IgD-negative memory B cell (primary cell): ENCODE measurements around the gene HIPK2. TPM values are rescaled to one million over a fixed set of nuclear protein-coding genes. Genes with fewer than 3 reads are reported as not detected.

Experiments
- H3K27ac Mint-ChIP-seq, 3 donors: one replicate each; pipeline ENCODE4 v1.8.0; 2020 to 2022; ENCODE audit warnings: mild to moderate bottlenecking in 3 of 3, mixed read lengths in 3 of 3, moderate library complexity in 1 of 3
- H3K27me3 Mint-ChIP-seq: one replicate; pipeline ENCODE4 v1.8.0; 2021; ENCODE audit warnings: mixed read lengths
- H3K36me3 Mint-ChIP-seq: one replicate; pipeline ENCODE4 v1.8.0; 2020; ENCODE audit warnings: mild to moderate bottlenecking, mixed read lengths
- H3K4me1 Mint-ChIP-seq, 3 donors: one replicate each; pipeline ENCODE4 v1.8.0; 2020 to 2022; ENCODE audit warnings: mixed read lengths in 3 of 3, mild to moderate bottlenecking in 1 of 3
- H3K4me3 Mint-ChIP-seq, 4 donors: one replicate each; pipeline ENCODE4 v1.8.0; 2020 to 2022; ENCODE audit warnings: mild to moderate bottlenecking in 4 of 4, mixed read lengths in 4 of 4, moderate library complexity in 3 of 4
- H3K9me3 Mint-ChIP-seq, 3 donors: one replicate each; pipeline ENCODE4 v1.8.0; 2020 to 2021; ENCODE audit warnings: mixed read lengths in 3 of 3, mild to moderate bottlenecking in 1 of 3
- polyA plus RNA-seq: library from polyadenylated mRNA; unstranded; fragments of 300-500 nt; fragmentation: Illumina TruSeq; gene quantifications from one replicate; pipeline ENCODE4 v1.2.3, GENCODE V29; 2021

The HIPK2 gene
- polyA plus RNA-seq, 1 donor from 2014 or later, result 5.5 TPM

GRCh38 chr7:139804571-139804970 is 26.8 kb upstream of the HIPK2 start:
- no peak overlapping the region for H3K27ac Mint-ChIP-seq
- no peaks in the 10 kb centered on the region for H3K27me3 Mint-ChIP-seq
- H3K4me1 Mint-ChIP-seq, result peaks cover 1 to 7% (median 7%) of the 10 kb centered on the region in 3 donors
- H3K4me3 Mint-ChIP-seq, result no peak overlapping the region
- peaks cover 6 to 11% (median 8%) of the 10 kb centered on the region in 3 donors for H3K9me3 Mint-ChIP-seq
- H3K36me3 Mint-ChIP-seq, result peaks cover 4% of the 10 kb centered on the region

GRCh38 chr7:139799586-139799985 is 21.8 kb upstream of the HIPK2 start:
- H3K9me3 Mint-ChIP-seq, result peaks cover 6 to 14% (median 10%) of the 10 kb centered on the region in 3 donors
- H3K4me1 Mint-ChIP-seq, result peaks cover 7 to 18% (median 13%) of the 10 kb centered on the region in 3 donors
- peaks cover 3% of the 10 kb centered on the region for H3K36me3 Mint-ChIP-seq
- H3K27me3 Mint-ChIP-seq, result no peaks in the 10 kb centered on the region
- no peak overlapping the region for H3K4me3 Mint-ChIP-seq
- H3K27ac Mint-ChIP-seq, result no peak overlapping the region

- Mint-ChIP-seq H3K27ac (no peak overlapping the region), H3K4me3 (peak overlapping the region in 1 of 4 donors; percentile 47), H3K9me3 (peaks cover 6 to 11% (median 10%) of the 10 kb centered on the region in 3 donors), H3K36me3 (peaks cover 3% of the 10 kb centered on the region), H3K4me1 (peaks cover 7 to 18% (median 13%) of the 10 kb centered on the region in 3 donors), H3K27me3 (no peaks in the 10 kb centered on the region)
Observed at GRCh38 chr7:139798892-139799291, 21.1 kb upstream of the HIPK2 start.

GRCh38 chr7:139798221-139798620 is 20.4 kb upstream of the HIPK2 start:
- Mint-ChIP-seq H3K9me3 (peaks cover 6 to 11% (median 10%) of the 10 kb centered on the region in 3 donors), H3K4me1 (peaks cover 7 to 18% (median 13%) of the 10 kb centered on the region in 3 donors), H3K27me3 (no peaks in the 10 kb centered on the region), H3K27ac (no peak overlapping the region), H3K4me3 (peak overlapping the region in 2 of 4 donors; percentile 17 to 47), H3K36me3 (peaks cover 8% of the 10 kb centered on the region)

GRCh38 chr7:139797607-139798006 is 19.8 kb upstream of the HIPK2 start:
- H3K36me3 Mint-ChIP-seq, result peaks cover 8% of the 10 kb centered on the region
- H3K27me3 Mint-ChIP-seq, result no peaks in the 10 kb centered on the region
- no peak overlapping the region for H3K27ac Mint-ChIP-seq
- peaks cover 1 to 6% (median 3%) of the 10 kb centered on the region in 3 donors for H3K9me3 Mint-ChIP-seq
- peaks cover 7 to 18% (median 13%) of the 10 kb centered on the region in 3 donors for H3K4me1 Mint-ChIP-seq
- H3K4me3 Mint-ChIP-seq, result no peak overlapping the region

- peaks cover 6% of the 10 kb centered on the region for H3K36me3 Mint-ChIP-seq
- H3K27ac Mint-ChIP-seq, result peak overlapping the region in 1 of 3 donors; percentile 9
- H3K4me1 Mint-ChIP-seq, result no peaks in the 10 kb centered on the region
- H3K4me3 Mint-ChIP-seq, result no peak overlapping the region
- peaks cover 0 to 3% (median 2%) of the 10 kb centered on the region in 3 donors for H3K9me3 Mint-ChIP-seq
- H3K27me3 Mint-ChIP-seq, result peaks cover 3% of the 10 kb centered on the region
Observed at GRCh38 chr7:139791316-139791715, 13.5 kb upstream of the HIPK2 start.

- H3K4me1 Mint-ChIP-seq, result peaks cover 0 to 2% (median 0%) of the 10 kb centered on the region in 3 donors
- H3K4me3 Mint-ChIP-seq, result no peak overlapping the region
- no peak overlapping the region for H3K27ac Mint-ChIP-seq
- H3K27me3 Mint-ChIP-seq, result peaks cover 3% of the 10 kb centered on the region
- no peaks in the 10 kb centered on the region for H3K36me3 Mint-ChIP-seq
- no peaks in the 10 kb centered on the region for H3K9me3 Mint-ChIP-seq
Observed at GRCh38 chr7:139784648-139785047, 6.8 kb upstream of the HIPK2 start.

- peaks cover 6 to 7% (median 6%) of the 10 kb centered on the region in 3 donors for H3K4me1 Mint-ChIP-seq
- no peaks in the 10 kb centered on the region for H3K9me3 Mint-ChIP-seq
- H3K4me3 Mint-ChIP-seq, result no peak overlapping the region
- H3K27me3 Mint-ChIP-seq, result peaks cover 3% of the 10 kb centered on the region
- no peaks in the 10 kb centered on the region for H3K36me3 Mint-ChIP-seq
- no peak overlapping the region for H3K27ac Mint-ChIP-seq
Observed at GRCh38 chr7:139783647-139784385, 6.0 kb upstream of the HIPK2 start.

- Mint-ChIP-seq H3K9me3 (no peaks in the 10 kb centered on the region), H3K27ac (no peak overlapping the region), H3K27me3 (peaks cover 5% of the 10 kb centered on the region), H3K4me1 (peaks cover 6 to 10% (median 7%) of the 10 kb centered on the region in 3 donors), H3K36me3 (no peaks in the 10 kb centered on the region), H3K4me3 (no peak overlapping the region)
Observed at GRCh38 chr7:139782932-139783331, 5.1 kb upstream of the HIPK2 start.

GRCh38 chr7:139777133-139777891 is 486 bp downstream of the HIPK2 start:
- H3K9me3 Mint-ChIP-seq, result no peaks in the 10 kb centered on the region
- H3K27me3 Mint-ChIP-seq, result peaks cover 2% of the 10 kb centered on the region
- H3K4me3 Mint-ChIP-seq, result peak overlapping the region; percentile 97 to 99 (median 98)
- peak overlapping the region; percentile 88 to 100 (median 98) for H3K27ac Mint-ChIP-seq
- peaks cover 7% of the 10 kb centered on the region for H3K36me3 Mint-ChIP-seq
- H3K4me1 Mint-ChIP-seq, result peaks cover 29 to 43% (median 39%) of the 10 kb centered on the region in 3 donors

- peaks cover 33 to 47% (median 40%) of the 10 kb centered on the region in 3 donors for H3K4me1 Mint-ChIP-seq
- peak overlapping the region; percentile 97 to 99 (median 98) for H3K4me3 Mint-ChIP-seq
- H3K27me3 Mint-ChIP-seq, result peaks cover 2% of the 10 kb centered on the region
- H3K9me3 Mint-ChIP-seq, result no peaks in the 10 kb centered on the region
- peak overlapping the region; percentile 88 to 100 (median 98) for H3K27ac Mint-ChIP-seq
- peaks cover 10% of the 10 kb centered on the region for H3K36me3 Mint-ChIP-seq
Observed at GRCh38 chr7:139776486-139777132, 1.2 kb downstream of the HIPK2 start.

GRCh38 chr7:139775829-139776266 is 1.9 kb downstream of the HIPK2 start:
- H3K4me3 Mint-ChIP-seq, result peak overlapping the region; percentile 97 to 99 (median 98)
- H3K27ac Mint-ChIP-seq, result peak overlapping the region; percentile 88 to 100 (median 98)
- H3K27me3 Mint-ChIP-seq, result peaks cover 2% of the 10 kb centered on the region
- peaks cover 40 to 54% (median 47%) of the 10 kb centered on the region in 3 donors for H3K4me1 Mint-ChIP-seq
- H3K36me3 Mint-ChIP-seq, result peaks cover 10% of the 10 kb centered on the region
- no peaks in the 10 kb centered on the region for H3K9me3 Mint-ChIP-seq

- Mint-ChIP-seq H3K9me3 (no peaks in the 10 kb centered on the region), H3K4me1 (peaks cover 39 to 58% (median 51%) of the 10 kb centered on the region in 3 donors)
Observed at GRCh38 chr7:139774376-139774775, 3.4 kb downstream of the HIPK2 start.

GRCh38 chr7:139773371-139773770 is 4.4 kb downstream of the HIPK2 start:
- Mint-ChIP-seq H3K9me3 (no peaks in the 10 kb centered on the region), H3K27ac (peak overlapping the region in 1 of 3 donors; percentile 38), H3K27me3 (no peaks in the 10 kb centered on the region), H3K36me3 (peaks cover 10% of the 10 kb centered on the region), H3K4me1 (peaks cover 40 to 63% (median 45%) of the 10 kb centered on the region in 3 donors), H3K4me3 (peak overlapping the region in 3 of 4 donors; percentile 54 to 83 (median 61))

More at GRCh38 chr7:139774376-139774775, 3.4 kb downstream of the HIPK2 start:
- Mint-ChIP-seq H3K27ac (no peak overlapping the region), H3K4me3 (peak overlapping the region; percentile 4 to 99 (median 98)), H3K27me3 (peaks cover 2% of the 10 kb centered on the region), H3K36me3 (peaks cover 10% of the 10 kb centered on the region)
